Epithelial cell of proximal tubule (primary cell): ENCODE data around the gene WTAP. TPM values are rescaled to one million over a fixed set of nuclear protein-coding genes. Genes with fewer than 3 reads are reported as not detected.

Experiments used
- DNase-seq: peaks from one replicate; pipeline ENCODE4 v3.0.0-alpha.2; 2011; ENCODE audit warnings: low read depth
- H3K4me3 ChIP-seq: 2 replicates; pipeline ENCODE4 v1.5.1; 2011; ENCODE audit warnings: low read depth, mild to moderate bottlenecking, low read length
- CTCF ChIP-seq: conservative IDR thresholded peaks from 2 replicates; pipeline ENCODE4 v1.5.1; 2012; ENCODE audit warnings: low read depth, mild to moderate bottlenecking, low read length
- total RNA-seq: library from RNA; depleted of rRNA; stranded (reverse); fragments of >200 nt; gene quantifications from 2 replicates; pipeline ENCODE4 v1.2.3, GENCODE V29; 2015

WTAP gene
- total RNA-seq, 1 donor from 2014 or later: 82.3 TPM

- TF ChIP-seq CTCF: no peak
- DNase-seq: no peak
- H3K4me3 ChIP-seq: no peak overlapping the region
Observed at GRCh38 chr6:159759645-159760044, 32.3 kb downstream of the WTAP start.

- no peak for DNase-seq
- H3K4me3 ChIP-seq: peak overlapping the region; percentile 66
- TF ChIP-seq CTCF: no peak
Observed at GRCh38 chr6:159760602-159761057, 33.3 kb downstream of the WTAP start.

GRCh38 chr6:159761129-159761872 lies 34.0 kb downstream of the WTAP start:
- no peak for TF ChIP-seq CTCF
- no peak for DNase-seq
- peak overlapping the region; percentile 66 for H3K4me3 ChIP-seq

- DNase-seq: no peak
- peak within 1 kb of the TSS; percentile 66 for H3K4me3 ChIP-seq
- no peak for TF ChIP-seq CTCF
Observed at GRCh38 chr6:159761873-159762680, 34.8 kb downstream of the WTAP start, which contains the start of gene ACAT2. ACAT2 (plus strand) TSS chr6:159762045; CDS start chr6:159762088, 43 bp downstream.

GRCh38 chr6:159762681-159763293 lies 35.5 kb downstream of the WTAP start:
- no peak for DNase-seq
- peak overlapping the region; percentile 66 for H3K4me3 ChIP-seq
- TF ChIP-seq CTCF: no peak

- no peak for TF ChIP-seq CTCF
- no peak for DNase-seq
- H3K4me3 ChIP-seq: no peak overlapping the region
Observed at GRCh38 chr6:159766906-159767305, 39.6 kb downstream of the WTAP start.
